ENCODE measurements around the gene GYPC.

The GYPC gene

GRCh38 chr2:126655500-126656430 lies at the start of gene GYPC:
GYPC (plus strand) TSS chr2:126656158; CDS start chr2:126656264, 106 bp downstream.
- no peak for TF ChIP-seq CTCF (IDR thresholded peaks at IDR 0.05; ENCODE audit: low read depth, low read length)
- peak; percentile 69 for DNase-seq (ENCODE audit: low read depth, low spot score)
- in situ Hi-C loops (cut with HindIII; ENCODE audit: low sequenced_read_pairs) = no loop called here
- peak within 1 kb of the TSS; percentile 67 for H3K4me3 ChIP-seq (ENCODE audit: low read depth, low read length)

GRCh38 chr2:126614524-126615227 lies 41.3 kb upstream of the GYPC start:
- TF ChIP-seq CTCF (IDR thresholded peaks at IDR 0.05; ENCODE audit: low read depth, low read length) = no peak
- DNase-seq (ENCODE audit: low read depth, low spot score) = no peak
- no peak overlapping the region for H3K4me3 ChIP-seq (ENCODE audit: low read depth, low read length)
- in situ Hi-C loops (cut with HindIII; ENCODE audit: low sequenced_read_pairs) = no loop called here

- in situ Hi-C loops (cut with HindIII; ENCODE audit: low sequenced_read_pairs) = no loop called here
- DNase-seq (ENCODE audit: low read depth, low spot score) = no peak
- H3K4me3 ChIP-seq (ENCODE audit: low read depth, low read length) = no peak overlapping the region
- no peak for TF ChIP-seq CTCF (IDR thresholded peaks at IDR 0.05; ENCODE audit: low read depth, low read length)
These were observed 39.3 kb upstream of the GYPC start for GRCh38 chr2:126616606-126617069.

- H3K4me3 ChIP-seq (ENCODE audit: low read depth, low read length) = no peak overlapping the region
- in situ Hi-C loops (cut with HindIII; ENCODE audit: low sequenced_read_pairs) = no loop called here
- DNase-seq (ENCODE audit: low read depth, low spot score) = no peak
- TF ChIP-seq CTCF (IDR thresholded peaks at IDR 0.05; ENCODE audit: low read depth, low read length) = no peak
These were observed 35.7 kb upstream of the GYPC start for GRCh38 chr2:126620302-126620701.

- in situ Hi-C loops (cut with HindIII; ENCODE audit: low sequenced_read_pairs) = no loop called here
- no peak for DNase-seq (ENCODE audit: low read depth, low spot score)
- TF ChIP-seq CTCF (IDR thresholded peaks at IDR 0.05; ENCODE audit: low read depth, low read length) = no peak
- no peak overlapping the region for H3K4me3 ChIP-seq (ENCODE audit: low read depth, low read length)
These were observed 33.0 kb upstream of the GYPC start for GRCh38 chr2:126623000-126623399.

GRCh38 chr2:126627643-126628042 lies 28.3 kb upstream of the GYPC start:
- in situ Hi-C loops (cut with HindIII; ENCODE audit: low sequenced_read_pairs) = no loop called here
- no peak for TF ChIP-seq CTCF (IDR thresholded peaks at IDR 0.05; ENCODE audit: low read depth, low read length)
- H3K4me3 ChIP-seq (ENCODE audit: low read depth, low read length) = no peak overlapping the region
- no peak for DNase-seq (ENCODE audit: low read depth, low spot score)
